DMS 273 treated with DMSO at 0.1 percent for 48 hours (cell line): ENCODE results near the gene PKP3.
"Not testable (repeated sequence)": the region's sequence is repeated elsewhere in the genome, so short reads cannot be mapped to it uniquely, and the experiment has no call there.

ENCODE experiments used
- DNase-seq: peaks from one replicate; lab custom pipeline; 2025; lab: John Stamatoyannopoulos, UW

Gene PKP3

DNA sequence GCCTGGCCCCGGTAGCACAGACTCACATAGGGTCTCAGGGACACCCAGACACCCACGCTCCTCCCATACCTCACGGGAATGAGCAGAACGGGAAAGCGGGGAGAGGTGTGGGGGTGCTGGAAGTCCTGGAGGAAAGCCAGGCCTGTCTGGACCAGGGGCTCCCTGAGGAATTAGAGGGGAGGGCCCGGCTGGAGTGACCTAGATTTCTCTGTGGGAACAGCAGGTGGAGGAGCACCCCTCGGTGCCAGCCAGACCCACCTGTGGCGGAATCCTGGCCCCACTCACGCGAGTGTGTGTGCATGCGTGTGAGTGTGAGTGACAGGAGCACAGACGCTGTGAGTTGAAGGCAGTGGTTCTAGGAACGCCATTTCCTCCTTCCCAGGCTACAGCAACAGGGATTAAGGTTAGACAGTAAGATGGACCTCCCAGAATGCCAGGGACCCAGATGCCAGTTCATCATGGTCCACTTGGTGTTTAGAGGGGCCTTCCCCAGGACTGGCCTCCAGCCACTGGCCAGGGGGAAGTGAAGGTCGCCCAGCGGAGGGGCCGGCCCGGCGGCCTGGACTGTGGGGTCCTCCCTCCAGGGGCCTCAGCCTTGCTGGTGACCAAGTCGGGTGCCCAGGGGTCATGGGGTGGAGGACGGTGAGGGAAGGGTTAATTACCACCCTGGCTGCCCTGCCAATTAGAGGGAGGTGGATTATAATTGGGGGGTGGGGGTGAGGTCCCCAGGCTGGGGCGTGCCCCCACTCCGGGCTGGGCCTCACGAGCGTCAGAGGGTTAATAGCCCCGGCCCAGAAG, 1.0 kb downstream of the PKP3 start:
- no peak for DNase-seq

DNA sequence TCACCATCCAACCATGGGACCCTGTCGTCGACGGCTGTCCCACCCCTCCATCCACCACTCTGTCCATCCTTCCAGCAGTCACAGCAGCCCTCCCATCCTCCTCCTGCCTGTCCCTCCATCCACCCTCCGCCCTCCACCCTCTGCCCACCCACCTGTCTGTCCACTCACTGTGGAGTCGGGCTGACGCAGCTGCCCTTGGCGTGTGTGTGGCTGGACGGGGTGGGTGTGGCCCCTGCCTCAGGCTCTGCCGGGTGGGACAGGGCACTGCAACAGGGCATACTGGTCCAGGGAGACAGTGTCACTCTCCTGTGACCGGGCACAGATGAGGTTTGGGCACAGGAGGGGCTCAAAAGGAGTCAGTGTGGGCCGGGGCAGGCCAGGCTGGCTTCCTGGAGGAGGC, 1.9 kb downstream of the PKP3 start:
- no peak for DNase-seq

DNA sequence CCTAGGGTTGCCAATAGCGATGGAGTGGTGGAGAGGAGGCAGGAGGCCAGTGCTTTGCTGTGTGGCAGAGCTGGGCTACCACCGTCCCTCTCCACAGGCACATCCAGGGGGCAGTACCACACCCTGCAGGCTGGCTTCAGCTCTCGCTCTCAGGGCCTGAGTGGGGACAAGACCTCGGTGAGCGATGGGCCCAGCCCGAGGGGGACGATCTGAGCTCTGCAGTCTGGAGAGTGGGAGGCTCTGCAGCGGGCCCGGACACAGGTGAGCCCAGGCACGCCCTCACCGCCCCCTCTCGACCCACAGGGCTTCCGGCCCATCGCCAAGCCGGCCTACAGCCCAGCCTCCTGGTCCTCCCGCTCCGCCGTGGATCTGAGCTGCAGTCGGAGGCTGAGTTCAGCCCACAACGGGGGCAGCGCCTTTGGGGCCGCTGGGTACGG, 2.5 kb downstream of the PKP3 start:
- DNase-seq = no peak

GRCh38 chr11:396948-397548, 3.0 kb downstream of the PKP3 start:
- no peak for DNase-seq

DNA sequence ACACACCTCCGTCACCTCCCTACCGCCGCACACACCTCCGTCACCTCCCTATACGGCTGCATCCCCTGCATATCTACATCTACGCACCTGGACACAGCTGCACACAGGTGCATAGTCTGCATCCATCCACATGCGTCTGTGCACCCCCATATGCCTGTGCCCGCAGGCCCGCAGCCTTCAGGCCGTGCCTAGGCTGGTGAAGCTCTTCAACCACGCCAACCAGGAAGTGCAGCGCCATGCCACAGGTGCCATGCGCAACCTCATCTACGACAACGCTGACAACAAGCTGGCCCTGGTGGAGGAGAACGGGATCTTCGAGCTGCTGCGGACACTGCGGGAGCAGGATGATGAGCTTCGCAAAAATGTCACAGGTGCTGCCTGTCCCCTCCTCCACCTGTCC, 4.8 kb downstream of the PKP3 start:
- no peak for DNase-seq

DNA sequence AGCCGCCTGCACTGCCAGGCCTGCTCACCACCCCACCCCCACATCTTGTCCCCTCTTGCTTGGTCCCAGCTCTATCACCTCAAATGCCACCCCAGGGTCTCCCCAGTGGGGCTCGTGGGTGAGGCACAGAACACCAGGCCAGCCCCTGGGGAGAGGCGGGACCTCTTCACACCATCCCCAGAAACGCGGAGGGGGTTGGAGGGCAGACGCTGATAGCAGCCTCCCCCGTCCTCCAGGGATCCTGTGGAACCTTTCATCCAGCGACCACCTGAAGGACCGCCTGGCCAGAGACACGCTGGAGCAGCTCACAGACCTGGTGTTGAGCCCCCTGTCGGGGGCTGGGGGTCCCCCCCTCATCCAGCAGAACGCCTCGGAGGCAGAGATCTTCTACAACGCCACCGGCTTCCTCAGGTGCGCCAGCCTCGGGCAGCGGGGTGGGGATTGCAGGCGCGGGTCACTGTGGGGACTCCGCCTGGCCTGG, 5.8 kb downstream of the PKP3 start:
- no peak for DNase-seq

DNA sequence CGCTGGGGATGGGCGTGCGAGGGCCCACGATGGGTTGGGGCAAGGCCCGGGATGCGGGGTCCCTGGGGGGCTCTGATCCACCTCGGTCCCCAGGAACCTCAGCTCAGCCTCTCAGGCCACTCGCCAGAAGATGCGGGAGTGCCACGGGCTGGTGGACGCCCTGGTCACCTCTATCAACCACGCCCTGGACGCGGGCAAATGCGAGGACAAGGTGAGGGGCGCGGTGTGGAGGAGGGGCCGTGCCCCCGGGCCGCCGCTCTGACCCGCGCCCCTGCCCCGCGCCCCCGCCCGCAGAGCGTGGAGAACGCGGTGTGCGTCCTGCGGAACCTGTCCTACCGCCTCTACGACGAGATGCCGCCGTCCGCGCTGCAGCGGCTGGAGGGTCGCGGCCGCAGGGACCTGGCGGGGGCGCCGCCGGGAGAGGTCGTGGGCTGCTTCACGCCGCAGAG, 6.3 kb downstream of the PKP3 start:
- no peak for DNase-seq

DNA sequence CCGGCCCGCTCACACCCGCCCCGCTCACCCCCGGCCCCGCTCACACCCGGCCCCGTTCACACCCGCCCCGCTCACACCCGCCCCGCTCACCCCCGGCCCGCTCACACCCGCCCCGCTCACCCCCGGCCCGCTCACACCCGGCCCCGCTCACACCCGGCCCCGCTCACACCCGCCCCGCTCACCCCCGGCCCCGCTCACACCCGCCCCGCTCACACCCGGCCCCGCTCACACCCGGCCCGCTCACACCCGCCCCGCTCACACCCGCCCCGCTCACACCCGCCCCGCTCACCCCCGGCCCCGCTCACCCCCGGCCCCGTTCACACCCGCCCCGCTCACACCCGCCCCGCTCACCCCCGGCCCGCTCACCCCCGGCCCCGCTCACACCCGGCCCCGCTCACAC, 7.2 kb downstream of the PKP3 start:
- not testable (repeated sequence) for DNase-seq

DNA sequence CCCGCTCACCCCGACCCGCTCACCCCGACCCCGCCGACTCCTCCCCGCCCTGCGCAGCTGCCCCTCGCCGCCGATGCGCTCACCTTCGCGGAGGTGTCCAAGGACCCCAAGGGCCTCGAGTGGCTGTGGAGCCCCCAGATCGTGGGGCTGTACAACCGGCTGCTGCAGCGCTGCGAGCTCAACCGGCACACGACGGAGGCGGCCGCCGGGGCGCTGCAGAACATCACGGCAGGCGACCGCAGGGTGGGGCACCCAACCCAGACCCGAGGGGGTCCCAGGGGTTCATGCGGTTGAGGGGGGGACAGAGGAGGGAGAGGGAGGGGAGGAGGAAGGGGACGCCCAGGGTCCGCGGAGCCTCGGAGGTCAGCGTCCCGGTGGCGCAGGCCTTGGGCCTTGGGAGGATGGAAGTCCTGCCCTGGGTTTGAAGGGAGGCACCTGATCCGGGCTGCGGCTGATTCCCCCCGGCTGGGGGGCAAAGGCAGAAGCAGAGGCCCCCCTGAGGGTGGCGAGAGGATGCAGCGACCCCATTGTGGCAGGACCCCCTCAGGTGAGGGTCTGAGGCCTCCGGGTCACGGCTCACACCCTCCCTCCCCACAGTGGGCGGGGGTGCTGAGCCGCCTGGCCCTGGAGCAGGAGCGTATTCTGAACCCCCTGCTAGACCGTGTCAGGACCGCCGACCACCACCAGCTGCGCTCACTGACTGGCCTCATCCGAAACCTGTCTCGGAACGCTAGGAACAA, 9.2 kb downstream of the PKP3 start:
- DNase-seq = no peak

DNA sequence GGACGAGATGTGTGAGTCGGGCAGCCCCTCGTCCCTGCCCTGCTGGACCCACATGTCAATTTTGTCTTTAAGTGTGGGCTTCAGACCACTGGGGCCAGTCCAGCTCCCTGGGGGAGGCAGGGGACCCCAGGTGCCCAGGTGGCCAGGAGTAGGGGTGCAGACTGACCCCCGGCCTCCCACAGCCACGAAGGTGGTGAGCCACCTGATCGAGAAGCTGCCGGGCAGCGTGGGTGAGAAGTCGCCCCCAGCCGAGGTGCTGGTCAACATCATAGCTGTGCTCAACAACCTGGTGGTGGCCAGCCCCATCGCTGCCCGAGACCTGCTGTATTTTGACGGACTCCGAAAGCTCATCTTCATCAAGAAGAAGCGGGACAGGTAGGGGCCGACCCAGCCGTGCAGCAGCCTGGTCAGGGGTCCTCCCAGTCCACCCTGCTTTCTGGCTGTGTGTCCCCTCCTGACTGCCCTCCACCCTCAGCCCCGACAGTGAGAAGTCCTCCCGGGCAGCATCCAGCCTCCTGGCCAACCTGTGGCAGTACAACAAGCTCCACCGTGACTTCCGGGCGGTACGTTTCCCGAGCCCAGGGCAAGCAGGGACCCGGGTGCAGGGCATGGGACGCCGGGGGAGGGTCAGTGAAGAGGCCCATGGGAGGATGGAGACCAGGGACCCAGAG, 9.9 kb downstream of the PKP3 start:
- no peak for DNase-seq

DNA sequence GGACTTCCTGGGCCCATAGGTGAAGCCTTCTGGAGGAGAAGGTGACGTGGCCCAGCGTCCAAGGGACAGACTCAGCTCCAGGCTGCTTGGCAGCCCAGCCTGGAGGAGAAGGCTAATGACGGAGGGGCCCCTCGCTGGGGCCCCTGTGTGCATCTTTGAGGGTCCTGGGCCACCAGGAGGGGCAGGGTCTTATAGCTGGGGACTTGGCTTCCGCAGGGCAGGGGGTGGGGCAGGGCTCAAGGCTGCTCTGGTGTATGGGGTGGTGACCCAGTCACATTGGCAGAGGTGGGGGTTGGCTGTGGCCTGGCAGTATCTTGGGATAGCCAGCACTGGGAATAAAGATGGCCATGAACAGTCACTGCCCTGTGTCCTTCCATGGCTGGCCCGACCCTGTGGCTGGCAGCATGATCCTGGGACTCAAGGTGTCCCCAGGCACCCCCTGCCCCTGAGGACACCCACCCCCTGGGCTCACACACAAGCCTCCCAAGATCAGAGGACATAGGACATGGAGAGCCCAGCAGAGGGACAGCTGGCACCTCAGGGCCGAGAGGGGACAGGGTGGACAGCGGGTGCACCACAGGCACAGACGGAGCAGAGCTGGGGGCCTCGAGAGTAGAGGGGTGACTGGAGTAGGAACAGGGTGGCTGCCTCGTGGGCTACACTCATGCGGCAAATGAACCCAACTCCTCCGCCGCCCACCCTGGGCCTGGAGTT, 10.7 kb downstream of the PKP3 start:
- DNase-seq = no peak

DNA sequence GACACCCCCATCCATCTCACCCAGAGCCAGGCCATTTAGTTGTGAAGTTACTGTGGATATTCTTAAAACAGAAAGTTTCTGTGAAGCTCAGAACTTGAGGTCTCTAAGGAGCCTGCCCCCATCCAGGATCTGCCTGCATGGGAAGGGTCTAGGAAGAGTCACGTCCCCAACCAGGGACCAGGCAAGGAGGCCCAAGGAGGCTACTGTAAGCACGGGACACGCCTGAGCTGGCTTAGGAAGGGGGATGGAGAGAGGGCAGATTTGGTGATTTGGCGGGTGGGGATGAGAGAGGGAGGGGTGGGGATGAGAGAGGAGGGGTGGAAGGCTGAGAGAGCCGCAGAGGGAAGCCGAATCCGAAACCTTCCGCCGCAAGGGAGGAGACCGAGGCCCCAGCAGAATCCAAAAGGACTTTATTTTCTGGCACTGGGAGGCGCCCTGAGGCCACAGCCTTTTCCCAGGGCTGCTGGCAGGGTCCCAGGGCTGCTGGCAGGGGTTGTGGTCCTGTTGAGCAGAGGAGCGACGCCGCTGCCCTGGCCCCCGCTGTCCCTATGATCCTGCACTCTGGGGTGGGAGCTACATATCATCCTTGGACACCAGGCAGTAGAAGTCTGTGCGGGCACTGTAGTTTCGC, 11.4 kb downstream of the PKP3 start:
- DNase-seq = no peak

GRCh38 chr11:405954-406795, 12.2 kb downstream of the PKP3 start:
- no peak for DNase-seq

- DNase-seq = no peak
These were observed 13.0 kb downstream of the PKP3 start for GRCh38 chr11:406796-407650.

DNA sequence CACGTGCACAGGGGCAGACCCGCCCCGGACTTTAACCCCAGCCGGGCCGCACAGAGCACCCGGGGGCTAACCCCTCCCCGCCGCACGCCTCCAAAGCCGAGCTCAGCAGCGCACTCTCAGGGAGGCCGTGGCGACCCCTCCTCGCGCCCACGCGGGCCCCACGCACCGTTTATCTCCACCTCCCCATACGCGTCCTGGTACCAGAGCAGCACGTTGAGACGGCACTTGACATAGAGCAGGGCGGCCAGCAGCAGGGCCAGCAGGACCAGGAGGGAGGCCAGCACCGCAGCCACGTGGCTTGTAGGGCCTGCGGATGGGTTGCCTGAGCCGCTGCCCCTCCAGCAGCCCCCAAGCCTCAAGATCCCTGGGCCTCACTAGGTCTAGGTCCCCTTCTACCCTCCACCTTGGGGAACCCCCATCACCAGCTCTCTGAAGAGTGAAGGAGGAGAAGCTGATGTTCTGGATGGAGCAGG, 13.7 kb downstream of the PKP3 start:
- DNase-seq = no peak

DNA sequence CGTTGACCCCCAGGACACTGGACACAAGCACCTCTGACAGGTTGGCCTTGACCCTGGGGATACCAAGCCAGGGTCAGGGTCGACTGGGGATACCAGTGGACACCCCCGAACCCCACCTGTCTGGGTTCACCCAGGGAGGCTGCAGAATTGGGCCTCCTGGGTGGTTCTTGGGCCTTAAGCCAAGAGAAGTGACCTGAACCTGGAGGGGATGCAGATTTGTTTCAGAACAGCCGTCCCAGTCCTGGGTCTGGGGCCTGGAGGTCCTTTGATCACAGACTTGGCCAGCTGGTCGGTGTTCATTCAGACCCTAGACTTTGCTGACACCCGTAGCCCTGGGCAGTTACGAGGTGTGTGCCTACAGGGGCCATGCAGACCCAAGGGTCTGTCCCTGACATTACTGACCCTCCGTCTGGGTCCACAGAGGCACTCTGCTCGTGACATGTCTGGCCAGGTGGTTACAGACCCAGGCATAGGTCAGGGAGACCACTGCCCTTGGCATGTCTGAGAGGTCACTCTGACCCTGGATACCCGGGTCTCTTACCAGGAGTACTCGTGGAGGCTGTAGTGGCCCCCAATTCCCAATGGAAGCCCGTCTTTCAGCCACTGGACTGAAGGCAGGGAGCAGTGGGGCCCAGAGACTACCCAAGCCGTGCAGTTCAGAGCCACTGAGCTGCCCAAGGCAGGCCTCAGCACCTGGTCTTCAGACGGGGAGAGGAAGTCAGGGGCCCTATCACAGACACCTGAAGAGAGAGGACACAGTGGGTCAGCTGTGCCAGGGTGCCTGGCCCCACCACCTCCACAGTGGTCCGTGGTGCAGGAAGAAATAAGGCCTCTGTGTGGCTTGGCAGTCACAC, 14.4 kb downstream of the PKP3 start:
- DNase-seq = no peak

- no peak for DNase-seq
These were observed 15.1 kb downstream of the PKP3 start for GRCh38 chr11:409008-409599.
